Measurements from ENCODE around the gene MINK1.

DNA sequence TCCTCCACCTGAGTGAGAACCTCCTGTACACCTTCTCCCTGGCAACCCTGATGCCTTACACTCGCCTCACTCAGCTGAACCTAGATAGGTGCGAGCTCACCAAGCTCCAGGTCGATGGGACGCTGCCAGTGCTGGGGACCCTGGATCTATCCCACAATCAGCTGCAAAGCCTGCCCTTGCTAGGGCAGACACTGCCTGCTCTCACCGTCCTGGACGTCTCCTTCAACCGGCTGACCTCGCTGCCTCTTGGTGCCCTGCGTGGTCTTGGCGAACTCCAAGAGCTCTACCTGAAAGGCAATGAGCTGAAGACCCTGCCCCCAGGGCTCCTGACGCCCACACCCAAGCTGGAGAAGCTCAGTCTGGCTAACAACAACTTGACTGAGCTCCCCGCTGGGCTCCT, 99.6 kb downstream of the MINK1 start:
- TF ChIP-seq, protein P1, sequence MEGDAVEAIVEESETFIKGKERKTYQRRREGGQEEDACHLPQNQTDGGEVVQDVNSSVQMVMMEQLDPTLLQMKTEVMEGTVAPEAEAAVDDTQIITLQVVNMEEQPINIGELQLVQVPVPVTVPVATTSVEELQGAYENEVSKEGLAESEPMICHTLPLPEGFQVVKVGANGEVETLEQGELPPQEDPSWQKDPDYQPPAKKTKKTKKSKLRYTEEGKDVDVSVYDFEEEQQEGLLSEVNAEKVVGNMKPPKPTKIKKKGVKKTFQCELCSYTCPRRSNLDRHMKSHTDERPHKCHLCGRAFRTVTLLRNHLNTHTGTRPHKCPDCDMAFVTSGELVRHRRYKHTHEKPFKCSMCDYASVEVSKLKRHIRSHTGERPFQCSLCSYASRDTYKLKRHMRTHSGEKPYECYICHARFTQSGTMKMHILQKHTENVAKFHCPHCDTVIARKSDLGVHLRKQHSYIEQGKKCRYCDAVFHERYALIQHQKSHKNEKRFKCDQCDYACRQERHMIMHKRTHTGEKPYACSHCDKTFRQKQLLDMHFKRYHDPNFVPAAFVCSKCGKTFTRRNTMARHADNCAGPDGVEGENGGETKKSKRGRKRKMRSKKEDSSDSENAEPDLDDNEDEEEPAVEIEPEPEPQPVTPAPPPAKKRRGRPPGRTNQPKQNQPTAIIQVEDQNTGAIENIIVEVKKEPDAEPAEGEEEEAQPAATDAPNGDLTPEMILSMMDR (IDR thresholded peaks at IDR 0.05): no peak
- TF ChIP-seq ZNF232 (CRISPR knock-in tag; IDR thresholded peaks at IDR 0.05): no peak

Data from WTC11 (cell line).